Measurements from ENCODE around the gene MACROD1.

GRCh38 chr11:64098318-64098831 is 67.5 kb downstream of the MACROD1 start:
- no peak for TF ChIP-seq GATA2 (IDR thresholded peaks at IDR 0.05; ENCODE audit: low read depth, low read length)
- TF ChIP-seq GATA3 (IDR thresholded peaks at IDR 0.05; ENCODE audit: low read depth, low read length): no peak
